HG03558 (cell line): ENCODE measurements around the gene IDI1.

Experiments
- ATAC-seq: cut with Tn5 transposase; IDR thresholded peaks from one replicate; pipeline ENCODE4 v1.9.1; 2021; ENCODE audit warnings: moderate number of reproducible peaks; ENCODE audit not compliant: unreplicated experiment; ENCODE audit errors: extremely low read depth

IDI1 gene

GRCh38 chr10:1002425-1003006 is 46.4 kb downstream of the IDI1 start:
- ATAC-seq = no peak

- ATAC-seq = no peak
Measured at GRCh38 chr10:997266-998022, 51.5 kb downstream of the IDI1 start.

- ATAC-seq = no peak
Measured at GRCh38 chr10:996031-996430, 52.9 kb downstream of the IDI1 start.

- no peak for ATAC-seq
Measured at GRCh38 chr10:995559-995926, 53.4 kb downstream of the IDI1 start.

- ATAC-seq = no peak
Measured at GRCh38 chr10:994836-995558, 53.9 kb downstream of the IDI1 start.

- ATAC-seq = no peak
Measured at GRCh38 chr10:992871-993270, 56.0 kb downstream of the IDI1 start.

GRCh38 chr10:992467-992866 is 56.5 kb downstream of the IDI1 start:
- no peak for ATAC-seq

GRCh38 chr10:990808-991207 is 58.1 kb downstream of the IDI1 start:
- ATAC-seq = no peak
